ENCODE results near the gene BLM. TPM values are rescaled to one million over a fixed set of nuclear protein-coding genes. Genes with fewer than 3 reads are reported as not detected.

Gene BLM
- polyA plus RNA-seq, 1 donor (not counting 4 experiments of a cell fraction or from before 2014, with no cell fraction given) = 4.4 TPM

DNA sequence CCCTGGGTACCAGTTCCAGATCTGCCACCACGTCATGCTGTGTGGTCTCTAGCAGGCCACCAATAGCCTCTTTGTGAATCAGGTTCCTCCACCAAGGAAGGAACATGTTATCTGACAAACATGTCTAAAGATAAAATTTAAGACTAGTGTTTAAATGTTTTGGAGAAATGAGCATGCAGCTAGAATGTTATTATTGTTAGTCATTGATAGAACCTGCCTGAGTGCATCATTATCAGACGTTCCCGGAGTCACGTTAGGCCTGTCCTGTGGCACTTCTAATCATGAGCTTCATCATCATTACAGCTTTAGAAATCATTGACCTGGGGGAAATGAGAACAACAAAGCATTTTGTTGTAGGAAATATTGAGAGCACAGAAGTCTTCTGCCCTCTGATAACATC is 92.4 kb downstream of the BLM start:
- Histone ChIP-seq H3K36me3 (ENCODE audit: control insufficient read depth in 2 of 2, extremely low read depth in 1 of 2, insufficient read depth in 2 of 2, low read length in 2 of 2) (peaks cover 2 to 3% of the 10 kb centered on the region in 2 experiments), H3K9me1 (ENCODE audit: control insufficient read depth, extremely low read depth, insufficient read depth, low read length) (no peaks in the 10 kb centered on the region), H3K27me3 (ENCODE audit: control insufficient read depth, extremely low read depth, insufficient read depth, low read length) (no peaks in the 10 kb centered on the region), H3K9me3 (ENCODE audit: control insufficient read depth, low read depth, low read length) (no peaks in the 10 kb centered on the region), H2AFZ (ENCODE audit: control insufficient read depth, low read length) (no peak overlapping the region), H3K4me2 (ENCODE audit: control insufficient read depth, extremely low read depth, insufficient read depth, low read depth, low read length) (no peak overlapping the region), H3K4me1 (ENCODE audit: control insufficient read depth, extremely low read depth, insufficient read depth, low read length) (no peaks in the 10 kb centered on the region), H3K9ac (ENCODE audit: control insufficient read depth, extremely low read depth, insufficient read depth, low read length) (no peak overlapping the region), H3K4me3 (ENCODE audit: control insufficient read depth in 2 of 3, extremely low read depth in 1 of 3, insufficient read depth in 2 of 3, low read depth in 1 of 3, low read length in 3 of 3) (no peak overlapping the region), H4K20me1 (ENCODE audit: control insufficient read depth, extremely low read depth, insufficient read depth, low read length) (no peaks in the 10 kb centered on the region), H3K27ac (ENCODE audit: control insufficient read depth, insufficient read depth, low read length) (no peak overlapping the region), H3K79me2 (ENCODE audit: control insufficient read depth, insufficient read depth, low read length) (no peaks in the 10 kb centered on the region)
- no peak for TF ChIP-seq EZH2 (IDR thresholded peaks at IDR 0.05; ENCODE audit: low read length)
- TF ChIP-seq, protein P1, sequence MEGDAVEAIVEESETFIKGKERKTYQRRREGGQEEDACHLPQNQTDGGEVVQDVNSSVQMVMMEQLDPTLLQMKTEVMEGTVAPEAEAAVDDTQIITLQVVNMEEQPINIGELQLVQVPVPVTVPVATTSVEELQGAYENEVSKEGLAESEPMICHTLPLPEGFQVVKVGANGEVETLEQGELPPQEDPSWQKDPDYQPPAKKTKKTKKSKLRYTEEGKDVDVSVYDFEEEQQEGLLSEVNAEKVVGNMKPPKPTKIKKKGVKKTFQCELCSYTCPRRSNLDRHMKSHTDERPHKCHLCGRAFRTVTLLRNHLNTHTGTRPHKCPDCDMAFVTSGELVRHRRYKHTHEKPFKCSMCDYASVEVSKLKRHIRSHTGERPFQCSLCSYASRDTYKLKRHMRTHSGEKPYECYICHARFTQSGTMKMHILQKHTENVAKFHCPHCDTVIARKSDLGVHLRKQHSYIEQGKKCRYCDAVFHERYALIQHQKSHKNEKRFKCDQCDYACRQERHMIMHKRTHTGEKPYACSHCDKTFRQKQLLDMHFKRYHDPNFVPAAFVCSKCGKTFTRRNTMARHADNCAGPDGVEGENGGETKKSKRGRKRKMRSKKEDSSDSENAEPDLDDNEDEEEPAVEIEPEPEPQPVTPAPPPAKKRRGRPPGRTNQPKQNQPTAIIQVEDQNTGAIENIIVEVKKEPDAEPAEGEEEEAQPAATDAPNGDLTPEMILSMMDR (optimal IDR thresholded peaks at IDR 0.05 in 1 of 3, IDR thresholded peaks at IDR 0.05 in 1 of 3, conservative IDR thresholded peaks at IDR 0.05 in 1 of 3; ENCODE audit: extremely low read depth in 1 of 3, insufficient read depth in 2 of 3, low read length in 3 of 3) = no peak
- FAIRE-seq (no peak), DNase-seq (ENCODE audit: low read depth, low spot score) (no peak)
- dilution Hi-C loops (cut with MboI; ENCODE audit: extremely low pct_ligation_motif_present, low sequenced_read_pairs) = no loop called here

DNA sequence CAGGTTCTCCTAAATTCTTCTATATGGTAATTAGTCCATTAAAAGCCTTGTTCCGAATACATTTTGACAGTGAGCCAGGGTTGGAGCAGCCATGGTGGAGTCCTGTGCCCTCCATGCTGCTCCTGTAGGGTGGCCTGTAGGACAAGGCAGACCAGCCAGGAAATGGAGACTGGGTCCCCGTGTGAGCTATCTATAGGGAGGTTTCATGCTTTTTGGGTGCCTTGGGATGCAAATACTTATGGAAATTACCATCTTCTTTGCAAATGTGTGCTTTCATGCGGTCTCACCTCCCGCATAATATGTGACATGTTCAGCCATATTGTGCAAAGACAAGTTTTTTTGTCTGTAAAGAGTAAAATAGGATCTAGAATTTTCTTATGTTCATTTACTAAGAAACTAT is 93.2 kb downstream of the BLM start:
- no peaks in the 10 kb centered on the region for H3K9me1 ChIP-seq (ENCODE audit: control insufficient read depth, extremely low read depth, insufficient read depth, low read length)
- H4K20me1 ChIP-seq (ENCODE audit: control insufficient read depth, extremely low read depth, insufficient read depth, low read length) = no peaks in the 10 kb centered on the region

More for the DNA sequence above, 93.2 kb downstream of the BLM start:
- no peak overlapping the region for H3K4me2 ChIP-seq (ENCODE audit: control insufficient read depth, extremely low read depth, insufficient read depth, low read depth, low read length)
- no peak for DNase-seq (ENCODE audit: low read depth, low spot score)
- H3K4me3 ChIP-seq (ENCODE audit: control insufficient read depth in 2 of 3, extremely low read depth in 1 of 3, insufficient read depth in 2 of 3, low read depth in 1 of 3, low read length in 3 of 3) = no peak overlapping the region
- dilution Hi-C loops (cut with MboI; ENCODE audit: extremely low pct_ligation_motif_present, low sequenced_read_pairs) = no loop called here
- no peaks in the 10 kb centered on the region for H3K4me1 ChIP-seq (ENCODE audit: control insufficient read depth, extremely low read depth, insufficient read depth, low read length)
- H3K36me3 ChIP-seq (ENCODE audit: control insufficient read depth in 2 of 2, extremely low read depth in 1 of 2, insufficient read depth in 2 of 2, low read length in 2 of 2) = peaks cover 2 to 3% of the 10 kb centered on the region in 2 experiments
- no peak overlapping the region for H2AFZ ChIP-seq (ENCODE audit: control insufficient read depth, low read length)
- H3K79me2 ChIP-seq (ENCODE audit: control insufficient read depth, insufficient read depth, low read length) = no peaks in the 10 kb centered on the region
- no peaks in the 10 kb centered on the region for H3K27me3 ChIP-seq (ENCODE audit: control insufficient read depth, extremely low read depth, insufficient read depth, low read length)
- H3K9me3 ChIP-seq (ENCODE audit: control insufficient read depth, low read depth, low read length) = no peaks in the 10 kb centered on the region
- no peak overlapping the region for H3K27ac ChIP-seq (ENCODE audit: control insufficient read depth, insufficient read depth, low read length)
- no peak for FAIRE-seq
- TF ChIP-seq, protein P1 (optimal IDR thresholded peaks at IDR 0.05 in 1 of 3, IDR thresholded peaks at IDR 0.05 in 1 of 3, conservative IDR thresholded peaks at IDR 0.05 in 1 of 3; ENCODE audit: extremely low read depth in 1 of 3, insufficient read depth in 2 of 3, low read length in 3 of 3) = no peak
- no peak for TF ChIP-seq EZH2 (IDR thresholded peaks at IDR 0.05; ENCODE audit: low read length)
- no peak overlapping the region for H3K9ac ChIP-seq (ENCODE audit: control insufficient read depth, extremely low read depth, insufficient read depth, low read length)

All from keratinocyte (primary cell).